ENCODE measurements around the gene CYB561D1.
A peak's percentile ranks its signal among the peaks of the same experiment; 100 is the strongest.

DNA sequence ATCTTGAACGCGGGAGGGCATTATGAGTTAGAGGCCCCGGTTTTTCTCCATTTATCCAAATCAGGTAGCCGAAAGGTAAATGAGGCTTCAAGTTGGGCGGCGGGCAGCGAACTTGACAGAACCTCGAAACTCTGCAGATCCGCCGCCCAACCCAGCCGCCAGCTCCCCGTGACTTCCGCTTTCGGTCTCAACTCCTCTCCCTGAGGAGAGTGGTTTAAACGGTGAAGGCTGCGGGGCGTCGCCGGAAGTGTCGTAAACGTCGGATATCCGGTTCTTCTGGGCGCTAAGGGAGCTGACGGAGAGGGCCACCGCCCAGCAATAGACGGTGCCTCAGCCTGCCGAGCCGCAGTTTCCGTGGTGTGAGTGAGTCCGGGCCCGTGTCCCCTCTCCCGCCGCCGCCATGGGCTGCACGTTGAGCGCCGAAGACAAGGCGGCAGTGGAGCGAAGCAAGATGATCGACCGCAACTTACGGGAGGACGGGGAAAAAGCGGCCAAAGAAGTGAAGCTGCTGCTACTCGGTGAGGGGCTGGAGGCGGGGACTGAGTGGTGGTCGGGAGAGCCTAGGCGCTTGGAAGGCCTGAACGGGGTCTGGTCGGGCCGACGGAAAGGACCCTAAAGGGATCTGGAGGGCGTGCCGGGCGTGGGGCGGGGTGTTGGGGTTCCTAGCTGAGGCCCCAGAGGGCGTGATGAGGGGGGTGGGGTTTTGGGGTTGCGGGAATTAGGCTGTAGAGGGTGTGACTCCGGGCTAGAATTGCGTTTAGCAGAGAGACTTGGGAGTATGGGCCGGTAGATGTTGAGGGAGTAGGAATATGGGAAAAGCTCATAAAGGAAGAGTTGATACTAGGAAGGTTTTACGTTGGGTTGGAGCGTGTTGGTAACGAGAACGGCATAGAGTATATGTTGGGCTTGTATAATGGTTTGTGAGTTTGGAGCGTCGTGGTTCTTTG lies 54.7 kb downstream of the CYB561D1 start, which contains the start of gene GNAI3:
- no peak for TF ChIP-seq CEBPB (tag; IDR thresholded peaks at IDR 0.05)
- no peak for TF ChIP-seq SAFB (IDR thresholded peaks at IDR 0.05; ENCODE audit: borderline replicate concordance, low read depth, low read length)
- no peak for TF ChIP-seq CHD2 (IDR thresholded peaks at IDR 0.05; ENCODE audit: low read depth, low read length)
- peak; percentile 91 for TF ChIP-seq ETV5 (CRISPR knock-in tag; IDR thresholded peaks at IDR 0.05; ENCODE audit: low read depth)
- no peak for TF ChIP-seq EZH2 (IDR thresholded peaks at IDR 0.05; ENCODE audit: borderline replicate concordance, low read depth, low read length)
- TF ChIP-seq, protein P1, sequence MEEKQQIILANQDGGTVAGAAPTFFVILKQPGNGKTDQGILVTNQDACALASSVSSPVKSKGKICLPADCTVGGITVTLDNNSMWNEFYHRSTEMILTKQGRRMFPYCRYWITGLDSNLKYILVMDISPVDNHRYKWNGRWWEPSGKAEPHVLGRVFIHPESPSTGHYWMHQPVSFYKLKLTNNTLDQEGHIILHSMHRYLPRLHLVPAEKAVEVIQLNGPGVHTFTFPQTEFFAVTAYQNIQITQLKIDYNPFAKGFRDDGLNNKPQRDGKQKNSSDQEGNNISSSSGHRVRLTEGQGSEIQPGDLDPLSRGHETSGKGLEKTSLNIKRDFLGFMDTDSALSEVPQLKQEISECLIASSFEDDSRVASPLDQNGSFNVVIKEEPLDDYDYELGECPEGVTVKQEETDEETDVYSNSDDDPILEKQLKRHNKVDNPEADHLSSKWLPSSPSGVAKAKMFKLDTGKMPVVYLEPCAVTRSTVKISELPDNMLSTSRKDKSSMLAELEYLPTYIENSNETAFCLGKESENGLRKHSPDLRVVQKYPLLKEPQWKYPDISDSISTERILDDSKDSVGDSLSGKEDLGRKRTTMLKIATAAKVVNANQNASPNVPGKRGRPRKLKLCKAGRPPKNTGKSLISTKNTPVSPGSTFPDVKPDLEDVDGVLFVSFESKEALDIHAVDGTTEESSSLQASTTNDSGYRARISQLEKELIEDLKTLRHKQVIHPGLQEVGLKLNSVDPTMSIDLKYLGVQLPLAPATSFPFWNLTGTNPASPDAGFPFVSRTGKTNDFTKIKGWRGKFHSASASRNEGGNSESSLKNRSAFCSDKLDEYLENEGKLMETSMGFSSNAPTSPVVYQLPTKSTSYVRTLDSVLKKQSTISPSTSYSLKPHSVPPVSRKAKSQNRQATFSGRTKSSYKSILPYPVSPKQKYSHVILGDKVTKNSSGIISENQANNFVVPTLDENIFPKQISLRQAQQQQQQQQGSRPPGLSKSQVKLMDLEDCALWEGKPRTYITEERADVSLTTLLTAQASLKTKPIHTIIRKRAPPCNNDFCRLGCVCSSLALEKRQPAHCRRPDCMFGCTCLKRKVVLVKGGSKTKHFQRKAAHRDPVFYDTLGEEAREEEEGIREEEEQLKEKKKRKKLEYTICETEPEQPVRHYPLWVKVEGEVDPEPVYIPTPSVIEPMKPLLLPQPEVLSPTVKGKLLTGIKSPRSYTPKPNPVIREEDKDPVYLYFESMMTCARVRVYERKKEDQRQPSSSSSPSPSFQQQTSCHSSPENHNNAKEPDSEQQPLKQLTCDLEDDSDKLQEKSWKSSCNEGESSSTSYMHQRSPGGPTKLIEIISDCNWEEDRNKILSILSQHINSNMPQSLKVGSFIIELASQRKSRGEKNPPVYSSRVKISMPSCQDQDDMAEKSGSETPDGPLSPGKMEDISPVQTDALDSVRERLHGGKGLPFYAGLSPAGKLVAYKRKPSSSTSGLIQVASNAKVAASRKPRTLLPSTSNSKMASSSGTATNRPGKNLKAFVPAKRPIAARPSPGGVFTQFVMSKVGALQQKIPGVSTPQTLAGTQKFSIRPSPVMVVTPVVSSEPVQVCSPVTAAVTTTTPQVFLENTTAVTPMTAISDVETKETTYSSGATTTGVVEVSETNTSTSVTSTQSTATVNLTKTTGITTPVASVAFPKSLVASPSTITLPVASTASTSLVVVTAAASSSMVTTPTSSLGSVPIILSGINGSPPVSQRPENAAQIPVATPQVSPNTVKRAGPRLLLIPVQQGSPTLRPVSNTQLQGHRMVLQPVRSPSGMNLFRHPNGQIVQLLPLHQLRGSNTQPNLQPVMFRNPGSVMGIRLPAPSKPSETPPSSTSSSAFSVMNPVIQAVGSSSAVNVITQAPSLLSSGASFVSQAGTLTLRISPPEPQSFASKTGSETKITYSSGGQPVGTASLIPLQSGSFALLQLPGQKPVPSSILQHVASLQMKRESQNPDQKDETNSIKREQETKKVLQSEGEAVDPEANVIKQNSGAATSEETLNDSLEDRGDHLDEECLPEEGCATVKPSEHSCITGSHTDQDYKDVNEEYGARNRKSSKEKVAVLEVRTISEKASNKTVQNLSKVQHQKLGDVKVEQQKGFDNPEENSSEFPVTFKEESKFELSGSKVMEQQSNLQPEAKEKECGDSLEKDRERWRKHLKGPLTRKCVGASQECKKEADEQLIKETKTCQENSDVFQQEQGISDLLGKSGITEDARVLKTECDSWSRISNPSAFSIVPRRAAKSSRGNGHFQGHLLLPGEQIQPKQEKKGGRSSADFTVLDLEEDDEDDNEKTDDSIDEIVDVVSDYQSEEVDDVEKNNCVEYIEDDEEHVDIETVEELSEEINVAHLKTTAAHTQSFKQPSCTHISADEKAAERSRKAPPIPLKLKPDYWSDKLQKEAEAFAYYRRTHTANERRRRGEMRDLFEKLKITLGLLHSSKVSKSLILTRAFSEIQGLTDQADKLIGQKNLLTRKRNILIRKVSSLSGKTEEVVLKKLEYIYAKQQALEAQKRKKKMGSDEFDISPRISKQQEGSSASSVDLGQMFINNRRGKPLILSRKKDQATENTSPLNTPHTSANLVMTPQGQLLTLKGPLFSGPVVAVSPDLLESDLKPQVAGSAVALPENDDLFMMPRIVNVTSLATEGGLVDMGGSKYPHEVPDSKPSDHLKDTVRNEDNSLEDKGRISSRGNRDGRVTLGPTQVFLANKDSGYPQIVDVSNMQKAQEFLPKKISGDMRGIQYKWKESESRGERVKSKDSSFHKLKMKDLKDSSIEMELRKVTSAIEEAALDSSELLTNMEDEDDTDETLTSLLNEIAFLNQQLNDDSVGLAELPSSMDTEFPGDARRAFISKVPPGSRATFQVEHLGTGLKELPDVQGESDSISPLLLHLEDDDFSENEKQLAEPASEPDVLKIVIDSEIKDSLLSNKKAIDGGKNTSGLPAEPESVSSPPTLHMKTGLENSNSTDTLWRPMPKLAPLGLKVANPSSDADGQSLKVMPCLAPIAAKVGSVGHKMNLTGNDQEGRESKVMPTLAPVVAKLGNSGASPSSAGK (IDR thresholded peaks at IDR 0.05) = peak; percentile 11; the same call in 1 of the 2 replicates
- TF ChIP-seq POLR2A (conservative IDR thresholded peaks at IDR 0.05) = peak; percentile 98
- TF ChIP-seq, protein P2, sequence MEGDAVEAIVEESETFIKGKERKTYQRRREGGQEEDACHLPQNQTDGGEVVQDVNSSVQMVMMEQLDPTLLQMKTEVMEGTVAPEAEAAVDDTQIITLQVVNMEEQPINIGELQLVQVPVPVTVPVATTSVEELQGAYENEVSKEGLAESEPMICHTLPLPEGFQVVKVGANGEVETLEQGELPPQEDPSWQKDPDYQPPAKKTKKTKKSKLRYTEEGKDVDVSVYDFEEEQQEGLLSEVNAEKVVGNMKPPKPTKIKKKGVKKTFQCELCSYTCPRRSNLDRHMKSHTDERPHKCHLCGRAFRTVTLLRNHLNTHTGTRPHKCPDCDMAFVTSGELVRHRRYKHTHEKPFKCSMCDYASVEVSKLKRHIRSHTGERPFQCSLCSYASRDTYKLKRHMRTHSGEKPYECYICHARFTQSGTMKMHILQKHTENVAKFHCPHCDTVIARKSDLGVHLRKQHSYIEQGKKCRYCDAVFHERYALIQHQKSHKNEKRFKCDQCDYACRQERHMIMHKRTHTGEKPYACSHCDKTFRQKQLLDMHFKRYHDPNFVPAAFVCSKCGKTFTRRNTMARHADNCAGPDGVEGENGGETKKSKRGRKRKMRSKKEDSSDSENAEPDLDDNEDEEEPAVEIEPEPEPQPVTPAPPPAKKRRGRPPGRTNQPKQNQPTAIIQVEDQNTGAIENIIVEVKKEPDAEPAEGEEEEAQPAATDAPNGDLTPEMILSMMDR (IDR thresholded peaks at IDR 0.05 in 2 of 3, conservative IDR thresholded peaks at IDR 0.05 in 1 of 3; ENCODE audit: insufficient read depth in 2 of 3, low read depth in 1 of 3, low read length in 3 of 3) = no peak; a peak in 1 of 6 replicates
- TF ChIP-seq RAD21 (CRISPR knock-in tag; conservative IDR thresholded peaks at IDR 0.05 in 1 of 2, IDR thresholded peaks at IDR 0.05 in 1 of 2) = no peak; a peak in 2 of 4 replicates
- peak in 1 of 2 experiments; percentile 67; a peak in 1 of 4 replicates for TF ChIP-seq TBL1XR1 (IDR thresholded peaks at IDR 0.05; ENCODE audit: low read length in 2 of 2)
- TF ChIP-seq SRSF1 (IDR thresholded peaks at IDR 0.05; ENCODE audit: low read depth, low read length) = no peak

Measured in K562 (cell line).